ENCODE results near the gene PRR16.

Gene PRR16

DNA sequence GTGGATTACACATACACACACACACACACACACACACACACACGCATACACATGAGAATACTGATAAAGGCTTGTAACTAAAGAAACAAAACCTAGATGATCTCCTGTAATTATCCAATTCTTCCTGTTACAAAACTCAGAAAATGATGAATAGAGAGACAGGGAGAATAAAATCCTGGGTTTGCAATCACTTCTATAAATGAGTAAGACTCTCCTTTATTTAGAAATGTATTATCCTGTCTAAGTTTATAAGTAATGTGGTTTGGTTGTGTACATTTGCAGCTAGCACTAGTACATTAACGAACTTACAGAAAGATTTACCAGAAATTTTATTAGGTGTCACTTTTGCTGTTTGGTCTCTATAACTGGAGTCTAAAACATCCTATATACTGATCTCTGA lies 2.8 kb upstream of the PRR16 start:
- Histone ChIP-seq H3K4me2 (no peak overlapping the region), H3K79me2 (ENCODE audit: insufficient read depth, low read depth) (no peaks in the 10 kb centered on the region), H2AFZ (ENCODE audit: low read depth) (no peak overlapping the region), H4K20me1 (ENCODE audit: insufficient read depth) (no peaks in the 10 kb centered on the region), H3K4me3 (IDR thresholded peaks at IDR 0.05; ENCODE audit: insufficient read depth, low read depth, low read length) (no peak overlapping the region), H3K9ac (no peak overlapping the region), H3K36me3 (ENCODE audit: insufficient read depth) (no peaks in the 10 kb centered on the region), H3K27ac (no peak overlapping the region), H3K27me3 (ENCODE audit: insufficient read depth, low read depth) (0 out of 2 replicates have a peak, but pooled peaks cover 5% of the 10 kb centered on the region), H3K4me1 (ENCODE audit: low read depth, poor library complexity, severe bottlenecking) (peaks cover 14% of the 10 kb centered on the region)
- TF ChIP-seq, protein P1, sequence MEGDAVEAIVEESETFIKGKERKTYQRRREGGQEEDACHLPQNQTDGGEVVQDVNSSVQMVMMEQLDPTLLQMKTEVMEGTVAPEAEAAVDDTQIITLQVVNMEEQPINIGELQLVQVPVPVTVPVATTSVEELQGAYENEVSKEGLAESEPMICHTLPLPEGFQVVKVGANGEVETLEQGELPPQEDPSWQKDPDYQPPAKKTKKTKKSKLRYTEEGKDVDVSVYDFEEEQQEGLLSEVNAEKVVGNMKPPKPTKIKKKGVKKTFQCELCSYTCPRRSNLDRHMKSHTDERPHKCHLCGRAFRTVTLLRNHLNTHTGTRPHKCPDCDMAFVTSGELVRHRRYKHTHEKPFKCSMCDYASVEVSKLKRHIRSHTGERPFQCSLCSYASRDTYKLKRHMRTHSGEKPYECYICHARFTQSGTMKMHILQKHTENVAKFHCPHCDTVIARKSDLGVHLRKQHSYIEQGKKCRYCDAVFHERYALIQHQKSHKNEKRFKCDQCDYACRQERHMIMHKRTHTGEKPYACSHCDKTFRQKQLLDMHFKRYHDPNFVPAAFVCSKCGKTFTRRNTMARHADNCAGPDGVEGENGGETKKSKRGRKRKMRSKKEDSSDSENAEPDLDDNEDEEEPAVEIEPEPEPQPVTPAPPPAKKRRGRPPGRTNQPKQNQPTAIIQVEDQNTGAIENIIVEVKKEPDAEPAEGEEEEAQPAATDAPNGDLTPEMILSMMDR (conservative IDR thresholded peaks at IDR 0.05; ENCODE audit: low read depth, low read length): no peak

DNA sequence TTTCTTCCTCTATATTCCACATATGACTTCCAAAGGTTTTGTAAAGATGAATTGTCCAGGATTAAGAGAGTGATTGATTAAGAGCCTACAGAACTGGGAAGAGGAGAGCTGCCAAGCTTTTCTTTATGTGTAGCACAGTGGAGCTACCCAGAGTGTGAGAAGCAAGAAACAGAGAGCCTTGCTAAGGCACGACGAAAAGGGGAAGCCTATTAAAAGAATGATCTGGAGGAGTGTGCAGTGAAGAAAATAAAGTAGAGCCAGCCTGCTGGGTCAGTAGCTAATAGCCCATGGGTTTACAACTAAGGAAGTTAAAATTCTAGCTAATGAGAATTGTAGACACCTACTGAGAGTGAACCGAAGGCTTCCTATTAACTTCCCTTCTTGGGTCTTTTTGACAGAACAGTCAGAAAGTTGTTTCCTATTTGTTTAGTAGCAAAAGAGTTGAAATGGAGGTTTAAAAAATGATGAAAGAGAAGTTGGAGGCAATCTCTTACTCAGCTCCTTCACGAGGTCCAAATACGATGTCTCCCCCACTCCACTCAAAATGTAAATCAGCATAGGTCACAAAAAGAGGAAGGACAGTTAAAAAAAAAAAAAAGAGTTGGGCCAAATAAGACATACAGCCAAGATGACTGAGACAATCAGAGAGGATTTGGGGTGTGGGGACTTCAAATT lies 957 bp upstream of the PRR16 start:
- Histone ChIP-seq H3K27me3 (ENCODE audit: insufficient read depth, low read depth) (0 out of 2 replicates have a peak, but pooled peaks cover 3% of the 10 kb centered on the region), H3K9ac (no peak overlapping the region), H3K79me2 (ENCODE audit: insufficient read depth, low read depth) (no peaks in the 10 kb centered on the region), H4K20me1 (ENCODE audit: insufficient read depth) (no peaks in the 10 kb centered on the region), H3K27ac (no peak overlapping the region), H3K4me2 (peak overlapping the region; percentile 94; the same call in 1 of the 2 replicates), H2AFZ (ENCODE audit: low read depth) (peak overlapping the region; percentile 85; the same call in 1 of the 2 replicates), H3K4me1 (ENCODE audit: low read depth, poor library complexity, severe bottlenecking) (peaks cover 21% of the 10 kb centered on the region), H3K36me3 (ENCODE audit: insufficient read depth) (no peaks in the 10 kb centered on the region), H3K4me3 (IDR thresholded peaks at IDR 0.05; ENCODE audit: insufficient read depth, low read depth, low read length) (no peak overlapping the region)
- TF ChIP-seq, protein P1 (conservative IDR thresholded peaks at IDR 0.05; ENCODE audit: low read depth, low read length): no peak

DNA sequence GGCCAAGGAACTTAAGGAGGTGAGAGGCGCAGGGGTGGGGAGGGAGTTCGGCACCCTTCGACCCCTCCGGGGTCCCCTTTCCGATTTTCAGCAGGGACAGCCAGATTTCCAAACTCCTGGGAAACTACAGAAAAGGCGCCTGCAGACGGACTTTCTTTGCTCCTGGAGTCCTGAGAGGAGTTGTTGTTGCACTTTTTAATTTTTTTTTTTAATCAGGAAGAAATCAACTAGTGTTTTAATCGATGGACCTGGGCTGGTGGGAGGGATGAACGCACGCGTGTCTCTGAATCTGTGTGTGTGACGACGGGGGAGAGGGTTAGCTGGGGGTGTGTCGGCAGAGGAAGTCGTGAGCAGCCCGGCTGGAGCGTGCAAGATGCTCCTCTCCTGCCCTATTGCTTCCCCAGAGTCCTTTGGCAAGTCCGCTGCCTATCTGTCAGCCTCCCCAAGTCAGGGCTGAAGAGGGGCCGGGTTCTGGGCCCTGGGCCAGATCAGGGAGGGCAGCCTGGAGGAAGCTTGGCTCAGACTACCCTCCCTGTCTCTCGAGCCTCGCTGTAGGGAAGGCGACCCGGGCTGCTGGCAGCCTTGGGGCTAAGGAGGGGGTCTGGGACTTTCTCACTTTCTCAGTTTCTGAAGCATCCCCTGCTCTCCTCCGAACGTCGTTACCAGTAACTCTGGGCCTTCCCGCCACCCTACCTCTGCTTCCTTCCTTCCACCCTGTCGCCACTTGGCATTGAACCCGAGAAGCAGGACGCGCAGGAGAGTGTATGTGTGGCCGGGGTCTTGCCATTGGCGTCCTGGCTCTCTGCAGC lies 731 bp downstream of the PRR16 start:
- Histone ChIP-seq H3K79me2 (ENCODE audit: insufficient read depth, low read depth) (no peaks in the 10 kb centered on the region), H3K9ac (no peak overlapping the region; the same call in 1 of the 2 replicates), H3K4me1 (ENCODE audit: low read depth, poor library complexity, severe bottlenecking) (peaks cover 21% of the 10 kb centered on the region), H3K27ac (no peak overlapping the region), H2AFZ (ENCODE audit: low read depth) (peak overlapping the region; percentile 85; the same call in 1 of the 2 replicates), H4K20me1 (ENCODE audit: insufficient read depth) (no peaks in the 10 kb centered on the region), H3K4me2 (peak overlapping the region; percentile 94; the same call in 1 of the 2 replicates), H3K4me3 (IDR thresholded peaks at IDR 0.05; ENCODE audit: insufficient read depth, low read depth, low read length) (no peak overlapping the region), H3K27me3 (ENCODE audit: insufficient read depth, low read depth) (0 out of 2 replicates have a peak, but pooled peaks cover 3% of the 10 kb centered on the region), H3K36me3 (ENCODE audit: insufficient read depth) (no peaks in the 10 kb centered on the region)
- TF ChIP-seq, protein P1 (conservative IDR thresholded peaks at IDR 0.05; ENCODE audit: low read depth, low read length): no peak

DNA sequence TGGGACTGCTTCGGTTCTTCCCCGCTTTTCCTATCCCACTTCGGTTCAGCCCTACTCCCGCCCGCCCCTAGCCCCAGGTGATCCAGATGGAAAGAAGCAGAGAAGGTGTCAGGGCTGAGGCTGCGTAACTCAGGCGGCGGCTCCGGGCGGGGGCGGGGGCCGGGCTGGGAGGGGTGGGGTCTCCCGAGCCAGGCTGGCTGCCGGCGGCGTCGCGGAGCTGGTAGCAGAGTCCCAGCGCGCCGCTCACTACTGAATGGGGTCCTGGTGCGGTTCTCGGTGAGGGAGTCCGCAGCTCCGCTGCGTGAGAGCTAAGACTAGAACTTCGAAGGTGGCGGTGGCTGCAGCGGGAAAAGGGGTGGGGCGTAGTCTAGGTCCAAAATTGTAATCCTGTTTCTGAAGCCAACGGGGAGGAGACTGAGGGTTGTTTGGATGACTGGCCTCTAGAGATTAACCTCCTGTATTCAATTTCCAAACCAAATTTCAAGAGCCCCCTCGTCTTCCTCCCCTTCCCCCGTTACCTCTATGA lies 1.4 kb downstream of the PRR16 start:
- Histone ChIP-seq H3K9ac (no peak overlapping the region), H3K4me2 (peak overlapping the region; percentile 25; the same call in 1 of the 2 replicates), H2AFZ (ENCODE audit: low read depth) (no peak overlapping the region), H3K27me3 (ENCODE audit: insufficient read depth, low read depth) (0 out of 2 replicates have a peak, but pooled peaks cover 3% of the 10 kb centered on the region), H3K79me2 (ENCODE audit: insufficient read depth, low read depth) (no peaks in the 10 kb centered on the region), H3K27ac (no peak overlapping the region), H3K36me3 (ENCODE audit: insufficient read depth) (no peaks in the 10 kb centered on the region), H3K4me3 (IDR thresholded peaks at IDR 0.05; ENCODE audit: insufficient read depth, low read depth, low read length) (no peak overlapping the region), H3K4me1 (ENCODE audit: low read depth, poor library complexity, severe bottlenecking) (peaks cover 21% of the 10 kb centered on the region), H4K20me1 (ENCODE audit: insufficient read depth) (no peaks in the 10 kb centered on the region)
- TF ChIP-seq, protein P1 (conservative IDR thresholded peaks at IDR 0.05; ENCODE audit: low read depth, low read length): no peak

Data from KMS-11 (cell line).